ENCODE measurements around the gene PCOLCE2. TPM values are rescaled to one million over a fixed set of nuclear protein-coding genes. Genes with fewer than 3 reads are reported as not detected.

Gene PCOLCE2
- total and polyA plus RNA-seq, 2 donors (not counting 3 experiments of a cell fraction or from before 2014, with no cell fraction given): not detected

DNA sequence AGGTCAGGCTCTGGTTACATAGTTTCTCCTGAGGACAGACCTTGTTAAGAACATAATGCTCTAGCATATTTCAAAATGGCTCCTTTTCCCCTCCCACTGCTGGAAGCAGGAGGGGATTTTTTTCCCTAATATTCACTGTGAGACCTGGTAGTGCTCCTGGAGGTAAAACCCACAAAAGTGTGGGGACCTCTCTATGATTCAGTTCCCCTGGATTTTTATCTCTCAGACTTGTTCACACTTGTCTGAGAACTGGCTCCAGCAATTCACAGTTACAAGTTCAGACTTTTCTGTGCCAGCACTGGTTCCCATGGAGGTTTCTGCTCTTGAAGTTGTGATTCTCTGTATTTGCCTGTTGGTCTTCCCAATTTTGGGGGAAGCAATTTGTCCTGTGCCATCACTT lies 36.3 kb upstream of the PCOLCE2 start:
- Histone ChIP-seq H3K9me1 (replicated peaks; ENCODE audit: control insufficient read depth, extremely low read depth, insufficient read depth, low read length) (no peaks in the 10 kb centered on the region), H4K20me1 (replicated peaks; ENCODE audit: control insufficient read depth, extremely low read depth, insufficient read depth, low read length) (no peaks in the 10 kb centered on the region), H2AFZ (ENCODE audit: low read depth, low read length) (no peak overlapping the region), H3K79me2 (ENCODE audit: control insufficient read depth, insufficient read depth, low read length) (no peaks in the 10 kb centered on the region), H3K4me1 (ENCODE audit: control insufficient read depth, extremely low read depth, insufficient read depth, low read length) (no peaks in the 10 kb centered on the region), H3K9me3 (replicated peaks; ENCODE audit: control insufficient read depth, insufficient read depth, low read length) (no peaks in the 10 kb centered on the region), H3K27me3 (ENCODE audit: control insufficient read depth in 2 of 2, insufficient read depth in 2 of 2, low read length in 2 of 2) (peaks cover 7 to 22% of the 10 kb centered on the region in 2 experiments), H3K4me3 (replicated peaks in 1 of 3; ENCODE audit: insufficient read depth in 1 of 3, low read depth in 1 of 3, low read length in 3 of 3) (no peak overlapping the region), H3K4me2 (ENCODE audit: insufficient read depth, low read length) (no peak overlapping the region), H3K9ac (replicated peaks; ENCODE audit: extremely low read depth, insufficient read depth, low read length) (no peak overlapping the region), H3K36me3 (ENCODE audit: control insufficient read depth in 2 of 2, extremely low read depth in 1 of 2, insufficient read depth in 2 of 2, low read length in 2 of 2) (no peaks in the 10 kb centered on the region), H3K27ac (ENCODE audit: insufficient read depth, low read depth, low read length) (no peak overlapping the region)
- FAIRE-seq: no peak
- ChIA-PET CTCF (interaction anchor here (0.9 to 1.0 kb wide), 3 partner anchors 11 to 96 kb away, joined by 3 to 4 read pairs (median 3); no protein-coding TSS in a partner anchor), POLR2A (no interaction called here)
- dilution Hi-C loops (cut with MboI; ENCODE audit: extremely low pct_ligation_motif_present, low sequenced_read_pairs): no loop called here
- no TSS peak for BruUV-seq (replicated peaks)
- TF ChIP-seq, protein P1, sequence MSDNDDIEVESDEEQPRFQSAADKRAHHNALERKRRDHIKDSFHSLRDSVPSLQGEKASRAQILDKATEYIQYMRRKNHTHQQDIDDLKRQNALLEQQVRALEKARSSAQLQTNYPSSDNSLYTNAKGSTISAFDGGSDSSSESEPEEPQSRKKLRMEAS (IDR thresholded peaks at IDR 0.05; ENCODE audit: insufficient read depth, insufficient read length): no peak
- TF ChIP-seq, protein P2, sequence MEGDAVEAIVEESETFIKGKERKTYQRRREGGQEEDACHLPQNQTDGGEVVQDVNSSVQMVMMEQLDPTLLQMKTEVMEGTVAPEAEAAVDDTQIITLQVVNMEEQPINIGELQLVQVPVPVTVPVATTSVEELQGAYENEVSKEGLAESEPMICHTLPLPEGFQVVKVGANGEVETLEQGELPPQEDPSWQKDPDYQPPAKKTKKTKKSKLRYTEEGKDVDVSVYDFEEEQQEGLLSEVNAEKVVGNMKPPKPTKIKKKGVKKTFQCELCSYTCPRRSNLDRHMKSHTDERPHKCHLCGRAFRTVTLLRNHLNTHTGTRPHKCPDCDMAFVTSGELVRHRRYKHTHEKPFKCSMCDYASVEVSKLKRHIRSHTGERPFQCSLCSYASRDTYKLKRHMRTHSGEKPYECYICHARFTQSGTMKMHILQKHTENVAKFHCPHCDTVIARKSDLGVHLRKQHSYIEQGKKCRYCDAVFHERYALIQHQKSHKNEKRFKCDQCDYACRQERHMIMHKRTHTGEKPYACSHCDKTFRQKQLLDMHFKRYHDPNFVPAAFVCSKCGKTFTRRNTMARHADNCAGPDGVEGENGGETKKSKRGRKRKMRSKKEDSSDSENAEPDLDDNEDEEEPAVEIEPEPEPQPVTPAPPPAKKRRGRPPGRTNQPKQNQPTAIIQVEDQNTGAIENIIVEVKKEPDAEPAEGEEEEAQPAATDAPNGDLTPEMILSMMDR (IDR thresholded peaks at IDR 0.05; ENCODE audit: extremely low read depth in 1 of 2, insufficient read depth in 1 of 2, low read depth in 1 of 2, low read length in 2 of 2): no peak
- TF ChIP-seq POLR2A (IDR thresholded peaks at IDR 0.05; ENCODE audit: low read depth, low read length) (no peak), FOS (IDR thresholded peaks at IDR 0.05; ENCODE audit: borderline replicate concordance, insufficient read depth, low read length) (no peak), POLR2AphosphoS5 (IDR thresholded peaks at IDR 0.05; ENCODE audit: insufficient read depth, low read depth, low read length) (no peak), JUN (IDR thresholded peaks at IDR 0.05; ENCODE audit: borderline replicate concordance, insufficient read depth, insufficient read length, low read depth) (no peak), MYC (IDR thresholded peaks at IDR 0.05; ENCODE audit: low read depth, low read length) (no peak), EZH2 (IDR thresholded peaks at IDR 0.05; ENCODE audit: borderline replicate concordance, low read depth, low read length, severe bottlenecking) (no peak)
- intact Hi-C loops (cut with micrococcal nuclease): loop anchor here (5.0 kb wide), 1 partner anchor 338 kb away; no protein-coding TSS in a partner anchor
- no peak for DNase-seq (ENCODE audit: low read depth, low spot score)

Measured in endothelial cell of umbilical vein (primary cell).